Endometrial microvascular endothelial cells (primary cell): ENCODE data around the gene STYXL1. TPM values are rescaled to one million over a fixed set of nuclear protein-coding genes. Genes with fewer than 3 reads are reported as not detected.

ENCODE experiments used
- in situ Hi-C: cut with HindIII; loops from 2 replicates; pipeline ENCODE4 v1.10.0; 2017; ENCODE audit warnings: low sequenced_read_pairs, low pct_unique_long_range_greater_than_20kb; ENCODE audit errors: inconsistent ontology term
- total RNA-seq: library from RNA; depleted of rRNA; stranded (reverse); fragments of >200 nt; gene quantifications from one replicate; pipeline ENCODE4 v1.2.3, GENCODE V29; 2015; ENCODE audit errors: inconsistent ontology term

Gene STYXL1
- total RNA-seq, 1 donor from 2014 or later, result 51.5 TPM

- in situ Hi-C loops, result no loop called here
Measured at GRCh38 chr7:75985518-75986146, 62.2 kb downstream of the STYXL1 start.

- in situ Hi-C loops, result no loop called here
Measured at GRCh38 chr7:75985009-75985517, 62.7 kb downstream of the STYXL1 start.

GRCh38 chr7:75984130-75985008 lies 63.4 kb downstream of the STYXL1 start:
- in situ Hi-C loops, result no loop called here

- in situ Hi-C loops, result no loop called here
Measured at GRCh38 chr7:75983471-75984129, 64.2 kb downstream of the STYXL1 start.

- in situ Hi-C loops, result no loop called here
Measured at GRCh38 chr7:75982306-75983064, 65.3 kb downstream of the STYXL1 start.

GRCh38 chr7:75981453-75982305 lies 66.1 kb downstream of the STYXL1 start:
- in situ Hi-C loops, result no loop called here

GRCh38 chr7:75981203-75981452 lies 66.7 kb downstream of the STYXL1 start:
- in situ Hi-C loops, result no loop called here

GRCh38 chr7:75980430-75981202 lies 67.2 kb downstream of the STYXL1 start:
- in situ Hi-C loops, result no loop called here

- in situ Hi-C loops, result no loop called here
Measured at GRCh38 chr7:75979759-75980429, 67.9 kb downstream of the STYXL1 start.

GRCh38 chr7:75977743-75978142 lies 70.1 kb downstream of the STYXL1 start:
- in situ Hi-C loops, result no loop called here

GRCh38 chr7:75971961-75972763 lies 75.6 kb downstream of the STYXL1 start:
- in situ Hi-C loops, result no loop called here

GRCh38 chr7:75971309-75971960 lies 76.4 kb downstream of the STYXL1 start:
- in situ Hi-C loops, result no loop called here

- in situ Hi-C loops, result no loop called here
Measured at GRCh38 chr7:75969704-75970498, 77.9 kb downstream of the STYXL1 start.

GRCh38 chr7:75969182-75969581 lies 78.6 kb downstream of the STYXL1 start:
- in situ Hi-C loops, result no loop called here

- in situ Hi-C loops, result no loop called here
Measured at GRCh38 chr7:75968561-75969001, 79.2 kb downstream of the STYXL1 start.
